PC-3 (cell line): Measurements from ENCODE around the gene DISC1. TPM values are rescaled to one million over a fixed set of nuclear protein-coding genes. Genes with fewer than 3 reads are reported as not detected.

ENCODE experiments used
- ATAC-seq: fragments of 200-7000 bp; cut with Tn5 transposase; 2 replicates; pipeline ENCODE4 v1.9.1; 2020; ENCODE audit warnings: mild to moderate bottlenecking, moderate library complexity
- BruUV-seq: library from RNA; stranded (reverse); fragments of 400-500 nt; replicated peaks from 2 replicates; lab custom pipeline; 2021; lab: Mats Ljungman, UMichigan
- CTCF ChIA-PET: fragments of 300-600 bp; sonication (Branson Sonifier 250); formaldehyde crosslinking; loops from one replicate; lab custom pipeline; 2022; ENCODE audit warnings: antibody characterized with exemption; lab: Charles Lee
- POLR2A ChIA-PET: fragments of 300-600 bp; sonication (Branson Sonifier 250); formaldehyde crosslinking; loops from one replicate; lab custom pipeline; 2022; ENCODE audit warnings: antibody characterized with exemption; ENCODE audit not compliant: unreplicated experiment; lab: Charles Lee
- DNase-seq: peaks from one replicate; pipeline ENCODE4 v3.0.0-alpha.2; 2015
- H2AFZ ChIP-seq: fragments of 300-600 bp; sonication (generic); 2 replicates; pipeline ENCODE4 v1.6.0; 2016; ENCODE audit warnings: antibody characterized with exemption, low read length
- H3F3A ChIP-seq: fragments of 300-600 bp; sonication (generic); one replicate; pipeline ENCODE4 v1.6.0; 2017; ENCODE audit warnings: antibody characterized with exemption, low read length, control low read depth, mild to moderate bottlenecking; ENCODE audit not compliant: unreplicated experiment
- H3K27ac ChIP-seq: fragments of 300-600 bp; sonication (generic); 2 replicates; pipeline ENCODE4 v1.5.1; 2016; ENCODE audit warnings: mild to moderate bottlenecking, low read length
- H3K27me3 ChIP-seq: fragments of 300-600 bp; sonication (generic); 2 replicates; pipeline ENCODE4 v1.6.1; 2016; ENCODE audit warnings: low read length, mixed read lengths
- H3K36me3 ChIP-seq: fragments of 300-600 bp; sonication (generic); 2 replicates; pipeline ENCODE4 v1.6.1; 2016; ENCODE audit warnings: low read depth, mixed run types, low read length, mixed read lengths
- H3K4me1 ChIP-seq: fragments of 300-600 bp; sonication (generic); 2 replicates; pipeline ENCODE4 v1.5.1; 2016; ENCODE audit warnings: low read length; ENCODE audit not compliant: insufficient read depth
- H3K4me2 ChIP-seq: fragments of 300-600 bp; sonication (generic); 2 replicates; pipeline ENCODE4 v1.6.0; 2016; ENCODE audit warnings: low read length
- H3K4me3 ChIP-seq: fragments of 300-600 bp; sonication (generic); 2 replicates; pipeline ENCODE4 v1.5.1; 2016; ENCODE audit warnings: mild to moderate bottlenecking, low read length, mixed read lengths
- H3K79me2 ChIP-seq: fragments of 300-600 bp; sonication (generic); 2 replicates; pipeline ENCODE4 v1.6.1; 2017; ENCODE audit warnings: low read length, mixed read lengths
- H3K9ac ChIP-seq: fragments of 300-600 bp; sonication (generic); 2 replicates; pipeline ENCODE4 v1.6.0; 2016; ENCODE audit warnings: mild to moderate bottlenecking, low read length
- H3K9me2 ChIP-seq: fragments of 300-600 bp; sonication (generic); replicated peaks from 2 replicates; pipeline ENCODE4 v1.6.1; 2016; ENCODE audit warnings: mixed run types, low read length, mixed read lengths
- H3K9me3 ChIP-seq: fragments of 300-600 bp; sonication (generic); 2 replicates; pipeline ENCODE4 v1.6.1; 2016; ENCODE audit warnings: low read length, mixed read lengths
- H4K20me1 ChIP-seq: fragments of 300-600 bp; sonication (generic); 2 replicates; pipeline ENCODE4 v1.6.1; 2016; ENCODE audit warnings: low read length, mixed read lengths
- EZH2 ChIP-seq: fragments of 300-600 bp; sonication (generic); IDR thresholded peaks from one replicate; pipeline ENCODE4 v1.6.1; 2017; ENCODE audit warnings: antibody characterized with exemption, mild to moderate bottlenecking, low read length; ENCODE audit not compliant: unreplicated experiment
- EZH2phosphoT487 ChIP-seq: fragments of 300-600 bp; sonication (generic); IDR thresholded peaks from 2 replicates; pipeline ENCODE4 v1.6.1; 2018; ENCODE audit warnings: mild to moderate bottlenecking, antibody characterized with exemption, low read length, borderline replicate concordance
- intact Hi-C: fragments of 100-400 bp; cut with micrococcal nuclease; formaldehyde crosslinking; loops from 2 replicates; pipeline ENCODE4 v1.9.0; 2023
- total RNA-seq: library from RNA; depleted of rRNA; stranded (reverse); fragments of >200 nt; gene quantifications from 2 replicates; pipeline ENCODE4 v1.2.3, GENCODE V29; 2014
- TF ChIP-seq, protein P1 (sequence below): fragments of 300-600 bp; sonication (generic); conservative IDR thresholded peaks from 2 replicates; pipeline ENCODE4 v1.5.1; 2017; ENCODE audit warnings: antibody characterized with exemption, low read depth, mild to moderate bottlenecking, low read length

The DISC1 gene
- total RNA-seq, 1 experiment from 2014 or later, result 3.4 TPM

GRCh38 chr1:231801042-231801585, 174.5 kb downstream of the DISC1 start:
- no peak overlapping the region for H3K27ac ChIP-seq
- no peaks in the 10 kb centered on the region for H3K36me3 ChIP-seq
- H2AFZ ChIP-seq, result no peak overlapping the region
- no peak overlapping the region for H3K4me3 ChIP-seq
- H4K20me1 ChIP-seq, result no peaks in the 10 kb centered on the region
- no peaks in the 10 kb centered on the region for H3K9me3 ChIP-seq
- ATAC-seq (no peak), DNase-seq (no peak)
- H3K27me3 ChIP-seq, result no peaks in the 10 kb centered on the region
- ChIA-PET POLR2A (no interaction called here), CTCF (no interaction called here)
- no peak for TF ChIP-seq EZH2
- no peak for TF ChIP-seq EZH2phosphoT487
- TF ChIP-seq, protein P1, sequence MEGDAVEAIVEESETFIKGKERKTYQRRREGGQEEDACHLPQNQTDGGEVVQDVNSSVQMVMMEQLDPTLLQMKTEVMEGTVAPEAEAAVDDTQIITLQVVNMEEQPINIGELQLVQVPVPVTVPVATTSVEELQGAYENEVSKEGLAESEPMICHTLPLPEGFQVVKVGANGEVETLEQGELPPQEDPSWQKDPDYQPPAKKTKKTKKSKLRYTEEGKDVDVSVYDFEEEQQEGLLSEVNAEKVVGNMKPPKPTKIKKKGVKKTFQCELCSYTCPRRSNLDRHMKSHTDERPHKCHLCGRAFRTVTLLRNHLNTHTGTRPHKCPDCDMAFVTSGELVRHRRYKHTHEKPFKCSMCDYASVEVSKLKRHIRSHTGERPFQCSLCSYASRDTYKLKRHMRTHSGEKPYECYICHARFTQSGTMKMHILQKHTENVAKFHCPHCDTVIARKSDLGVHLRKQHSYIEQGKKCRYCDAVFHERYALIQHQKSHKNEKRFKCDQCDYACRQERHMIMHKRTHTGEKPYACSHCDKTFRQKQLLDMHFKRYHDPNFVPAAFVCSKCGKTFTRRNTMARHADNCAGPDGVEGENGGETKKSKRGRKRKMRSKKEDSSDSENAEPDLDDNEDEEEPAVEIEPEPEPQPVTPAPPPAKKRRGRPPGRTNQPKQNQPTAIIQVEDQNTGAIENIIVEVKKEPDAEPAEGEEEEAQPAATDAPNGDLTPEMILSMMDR, result no peak
- BruUV-seq, result no TSS peak
- no peak overlapping the region for H3K9ac ChIP-seq
- H3F3A ChIP-seq, result no peaks in the 10 kb centered on the region
- no peaks in the 10 kb centered on the region for H3K79me2 ChIP-seq
- H3K9me2 ChIP-seq, result no peaks in the 10 kb centered on the region
- intact Hi-C loops, result no loop called here
- peaks cover 5% of the 10 kb centered on the region for H3K4me1 ChIP-seq
- H3K4me2 ChIP-seq, result no peak overlapping the region

- no peak for TF ChIP-seq EZH2phosphoT487
- no peak for TF ChIP-seq EZH2
- TF ChIP-seq, protein P1, result no peak
- H4K20me1 ChIP-seq, result no peaks in the 10 kb centered on the region
- ChIA-PET CTCF (no interaction called here), POLR2A (no interaction called here)
- H3K27ac ChIP-seq, result no peak overlapping the region
- BruUV-seq, result no TSS peak
- no peak overlapping the region for H2AFZ ChIP-seq
- H3K4me3 ChIP-seq, result no peak overlapping the region
- no peak overlapping the region for H3K4me2 ChIP-seq
- no peaks in the 10 kb centered on the region for H3F3A ChIP-seq
- H3K9me2 ChIP-seq, result no peaks in the 10 kb centered on the region
- ATAC-seq (no peak), DNase-seq (no peak)
- H3K9me3 ChIP-seq, result no peaks in the 10 kb centered on the region
- no peaks in the 10 kb centered on the region for H3K27me3 ChIP-seq
- H3K9ac ChIP-seq, result no peak overlapping the region
- no peaks in the 10 kb centered on the region for H3K36me3 ChIP-seq
- intact Hi-C loops, result no loop called here
- peaks cover 6% of the 10 kb centered on the region for H3K4me1 ChIP-seq
- H3K79me2 ChIP-seq, result no peaks in the 10 kb centered on the region
Measured at GRCh38 chr1:231803353-231803752, 176.8 kb downstream of the DISC1 start.

GRCh38 chr1:231806623-231807495, 180.3 kb downstream of the DISC1 start:
- POLR2A ChIA-PET, result interaction anchor here (0.7 kb wide), 1 partner anchor 181 kb away, joined by 6 read pairs; no protein-coding TSS in a partner anchor
- CTCF ChIA-PET, result no interaction called here
- intact Hi-C loops, result no loop called here

More at GRCh38 chr1:231806623-231807495, 180.3 kb downstream of the DISC1 start:
- no peaks in the 10 kb centered on the region for H3K79me2 ChIP-seq
- H3K36me3 ChIP-seq, result no peaks in the 10 kb centered on the region
- ATAC-seq (peak; percentile 53), DNase-seq (peak; percentile 78)
- H3K4me3 ChIP-seq, result no peak overlapping the region
- TF ChIP-seq, protein P1, result peak; percentile 79
- no peak for TF ChIP-seq EZH2
- H3K27ac ChIP-seq, result no peak overlapping the region
- no peak overlapping the region for H2AFZ ChIP-seq
- H3K4me2 ChIP-seq, result no peak overlapping the region
- no peaks in the 10 kb centered on the region for H3F3A ChIP-seq
- no TSS peak for BruUV-seq
- no peaks in the 10 kb centered on the region for H3K9me3 ChIP-seq
- H3K4me1 ChIP-seq, result peaks cover 19% of the 10 kb centered on the region
- H4K20me1 ChIP-seq, result no peaks in the 10 kb centered on the region
- H3K9ac ChIP-seq, result no peak overlapping the region
- H3K9me2 ChIP-seq, result no peaks in the 10 kb centered on the region
- H3K27me3 ChIP-seq, result no peaks in the 10 kb centered on the region
